ENCODE measurements around the gene POLD4.

Gene POLD4

GRCh38 chr11:67311051-67311555, 42.2 kb downstream of the POLD4 start:
- DNase-seq = no peak
- ATAC-seq (ENCODE audit: insufficient read depth, low read depth) = no peak
- Histone ChIP-seq H3K4me1 (ENCODE audit: insufficient read depth, low read length) (peaks cover under 1% of the 10 kb centered on the region), H3K4me3 (ENCODE audit: low read depth in 1 of 2, low read length in 2 of 2) (no peak overlapping the region), H3K36me3 (ENCODE audit: insufficient read depth, low read length) (no peaks in the 10 kb centered on the region), H3K9ac (ENCODE audit: low read depth, low read length) (no peak overlapping the region), H3K9me3 (ENCODE audit: insufficient read depth, low read length, severe bottlenecking) (no peaks in the 10 kb centered on the region), H3K27me3 (ENCODE audit: insufficient read depth, low read length, poor library complexity) (no peaks in the 10 kb centered on the region), H2AFZ (ENCODE audit: low read depth, low read length) (no peak overlapping the region), H3K27ac (ENCODE audit: low read length) (no peak overlapping the region), H3K79me2 (ENCODE audit: insufficient read depth, low read length) (no peaks in the 10 kb centered on the region), H4K20me1 (ENCODE audit: insufficient read depth, low read length) (no peaks in the 10 kb centered on the region), H3K4me2 (ENCODE audit: insufficient read depth, low read length) (no peak overlapping the region)
- no peak for TF ChIP-seq CTCF (IDR thresholded peaks at IDR 0.05; ENCODE audit: borderline replicate concordance, extremely low read depth, low read length, poor library complexity, severe bottlenecking)
- no peak for TF ChIP-seq EZH2 (IDR thresholded peaks at IDR 0.05; ENCODE audit: borderline replicate concordance, low read depth, low read length, severe bottlenecking)

GRCh38 chr11:67310246-67311050, 42.9 kb downstream of the POLD4 start:
- ATAC-seq (ENCODE audit: insufficient read depth, low read depth) = no peak

GRCh38 chr11:67309661-67310061, 43.7 kb downstream of the POLD4 start:
- no peak for DNase-seq
- Histone ChIP-seq H3K4me2 (ENCODE audit: insufficient read depth, low read length) (no peak overlapping the region), H3K4me1 (ENCODE audit: insufficient read depth, low read length) (no peaks in the 10 kb centered on the region), H3K9me3 (ENCODE audit: insufficient read depth, low read length, severe bottlenecking) (no peaks in the 10 kb centered on the region), H2AFZ (ENCODE audit: low read depth, low read length) (no peak overlapping the region), H3K27ac (ENCODE audit: low read length) (no peak overlapping the region), H3K4me3 (ENCODE audit: low read depth in 1 of 2, low read length in 2 of 2) (no peak overlapping the region), H3K9ac (ENCODE audit: low read depth, low read length) (no peak overlapping the region), H3K27me3 (ENCODE audit: insufficient read depth, low read length, poor library complexity) (no peaks in the 10 kb centered on the region), H3K79me2 (ENCODE audit: insufficient read depth, low read length) (no peaks in the 10 kb centered on the region), H4K20me1 (ENCODE audit: insufficient read depth, low read length) (no peaks in the 10 kb centered on the region), H3K36me3 (ENCODE audit: insufficient read depth, low read length) (no peaks in the 10 kb centered on the region)
- no peak for ATAC-seq (ENCODE audit: insufficient read depth, low read depth)
- TF ChIP-seq CTCF (IDR thresholded peaks at IDR 0.05; ENCODE audit: borderline replicate concordance, extremely low read depth, low read length, poor library complexity, severe bottlenecking) = no peak
- no peak for TF ChIP-seq EZH2 (IDR thresholded peaks at IDR 0.05; ENCODE audit: borderline replicate concordance, low read depth, low read length, severe bottlenecking)

More at GRCh38 chr11:67310246-67311050, 42.9 kb downstream of the POLD4 start:
- no peaks in the 10 kb centered on the region for H3K27me3 ChIP-seq (ENCODE audit: insufficient read depth, low read length, poor library complexity)
- no peaks in the 10 kb centered on the region for H4K20me1 ChIP-seq (ENCODE audit: insufficient read depth, low read length)
- H3K4me1 ChIP-seq (ENCODE audit: insufficient read depth, low read length) = no peaks in the 10 kb centered on the region
- H3K9ac ChIP-seq (ENCODE audit: low read depth, low read length) = no peak overlapping the region
- no peak overlapping the region for H3K4me2 ChIP-seq (ENCODE audit: insufficient read depth, low read length)
- TF ChIP-seq EZH2 (IDR thresholded peaks at IDR 0.05; ENCODE audit: borderline replicate concordance, low read depth, low read length, severe bottlenecking) (no peak), CTCF (IDR thresholded peaks at IDR 0.05; ENCODE audit: borderline replicate concordance, extremely low read depth, low read length, poor library complexity, severe bottlenecking) (no peak)
- H2AFZ ChIP-seq (ENCODE audit: low read depth, low read length) = no peak overlapping the region
- H3K4me3 ChIP-seq (ENCODE audit: low read depth in 1 of 2, low read length in 2 of 2) = no peak overlapping the region
- no peak overlapping the region for H3K27ac ChIP-seq (ENCODE audit: low read length)
- no peaks in the 10 kb centered on the region for H3K9me3 ChIP-seq (ENCODE audit: insufficient read depth, low read length, severe bottlenecking)
- H3K79me2 ChIP-seq (ENCODE audit: insufficient read depth, low read length) = no peaks in the 10 kb centered on the region
- DNase-seq = no peak
- no peaks in the 10 kb centered on the region for H3K36me3 ChIP-seq (ENCODE audit: insufficient read depth, low read length)
